HG03045 (cell line): ENCODE results near the gene LIN28A.

ENCODE experiments used
- ATAC-seq: cut with Tn5 transposase; IDR thresholded peaks from one replicate; pipeline ENCODE4 v1.9.1; 2021; ENCODE audit warnings: mild to moderate bottlenecking, moderate library complexity; ENCODE audit not compliant: unreplicated experiment

LIN28A gene

GRCh38 chr1:26478159-26478558 lies 67.5 kb downstream of the LIN28A start:
- no peak for ATAC-seq

GRCh38 chr1:26478988-26479387 lies 68.4 kb downstream of the LIN28A start:
- no peak for ATAC-seq
